GM12864 (cell line): ENCODE measurements around the gene GRK4.

Experiments
- DNase-seq: peaks from one replicate; pipeline ENCODE4 v3.0.0-alpha.2; 2011; ENCODE audit warnings: low read depth
- H3K4me3 ChIP-seq: 2 replicates; pipeline ENCODE4 v1.5.1; 2011; ENCODE audit warnings: mild to moderate bottlenecking, low read depth, low read length, control low read depth
- CTCF ChIP-seq: IDR thresholded peaks from 2 replicates; pipeline ENCODE4 v1.5.1; 2011; ENCODE audit warnings: low read depth, mild to moderate bottlenecking, moderate library complexity, low read length, control low read depth, inconsistent platforms; ENCODE audit errors: missing control alignments

The GRK4 gene

GRCh38 chr4:2932321-2932950, 30.9 kb upstream of the GRK4 start:
- DNase-seq = no peak
- peak overlapping the region; percentile 74 for H3K4me3 ChIP-seq
- no peak for TF ChIP-seq CTCF

- no peak for DNase-seq
- no peak for TF ChIP-seq CTCF
- peak overlapping the region; percentile 74 for H3K4me3 ChIP-seq
Measured at GRCh38 chr4:2932951-2933565, 30.3 kb upstream of the GRK4 start.

GRCh38 chr4:2933566-2934076, 29.8 kb upstream of the GRK4 start:
- no peak for TF ChIP-seq CTCF

GRCh38 chr4:2934077-2934812, 29.1 kb upstream of the GRK4 start:
- peak overlapping the region; percentile 93 for H3K4me3 ChIP-seq
- no peak for DNase-seq
- TF ChIP-seq CTCF = no peak

More at GRCh38 chr4:2933566-2934076, 29.8 kb upstream of the GRK4 start:
- H3K4me3 ChIP-seq = peak overlapping the region; percentile 74
- no peak for DNase-seq

- peak overlapping the region; percentile 93 for H3K4me3 ChIP-seq
- no peak for TF ChIP-seq CTCF
- peak; percentile 74 for DNase-seq
Measured at GRCh38 chr4:2934813-2935761, 28.3 kb upstream of the GRK4 start.
